IMR-90 (cell line): Measurements from ENCODE around the gene PRKCB. TPM values are rescaled to one million over a fixed set of nuclear protein-coding genes. Genes with fewer than 3 reads are reported as not detected.

ENCODE experiments used
- ATAC-seq: fragments of 200-7000 bp; cut with Tn5 transposase; 2 replicates; pipeline ENCODE4 v1.9.1; 2020; ENCODE audit warnings: low read depth, mild to moderate bottlenecking, moderate library complexity
- BruUV-seq: library from RNA; stranded (reverse); fragments of 400-500 nt; replicated peaks from 2 replicates; lab custom pipeline; 2021; lab: Mats Ljungman, UMichigan
- CTCF ChIA-PET: fragments of 300-600 bp; formaldehyde crosslinking; extraction: SDS; loops from one replicate; lab custom pipeline; 2021; ENCODE audit warnings: antibody characterized with exemption; lab: Yijun Ruan, JAX
- POLR2A ChIA-PET: fragments of 300-600 bp; sonication (Branson Sonifier 250); formaldehyde crosslinking; loops from one replicate; lab custom pipeline; 2022; ENCODE audit warnings: antibody characterized with exemption; ENCODE audit not compliant: unreplicated experiment; lab: Charles Lee
- DNase-seq: peaks from one replicate; pipeline ENCODE4 v3.0.0; 2013
- H2AFZ ChIP-seq: replicated peaks from 2 replicates; pipeline ENCODE3; 2013; ENCODE audit warnings: low read length, mild to moderate bottlenecking; ENCODE audit not compliant: poor library complexity
- H2AK5ac ChIP-seq: 2 replicates; pipeline ENCODE4 v1.6.1; 2013; ENCODE audit warnings: low read depth, low read length, inconsistent platforms
- H2AK9ac ChIP-seq: replicated peaks from 2 replicates; pipeline ENCODE3; 2013; ENCODE audit warnings: mild to moderate bottlenecking, low read depth, low read length, moderate library complexity; ENCODE audit not compliant: poor library complexity
- H2BK120ac ChIP-seq: 2 replicates; pipeline ENCODE4 v1.6.1; 2013; ENCODE audit warnings: low read depth, low read length, inconsistent platforms
- H2BK15ac ChIP-seq: 3 replicates; pipeline ENCODE4 v1.6.1; 2013; ENCODE audit warnings: low read depth, low read length, inconsistent platforms
- H2BK20ac ChIP-seq: 2 replicates; pipeline ENCODE4 v1.6.1; 2013; ENCODE audit warnings: low read depth, mild to moderate bottlenecking, inconsistent platforms, low read length, moderate library complexity
- H2BK5ac ChIP-seq: 2 replicates; pipeline ENCODE4 v1.6.1; 2013; ENCODE audit warnings: mild to moderate bottlenecking, low read depth, low read length, inconsistent platforms; ENCODE audit not compliant: poor library complexity, severe bottlenecking
- H3K14ac ChIP-seq: replicated peaks from 2 replicates; pipeline ENCODE4 v1.6.1; 2013; ENCODE audit warnings: low read depth, low read length, inconsistent platforms
- H3K18ac ChIP-seq: 2 replicates; pipeline ENCODE4 v1.6.1; 2013; ENCODE audit warnings: low read depth, low read length, control low read depth
- H3K23ac ChIP-seq: 2 replicates; pipeline ENCODE4 v1.6.1; 2013; ENCODE audit warnings: low read depth, low read length, inconsistent platforms
- H3K27ac ChIP-seq: 2 replicates; pipeline ENCODE4 v1.5.1; 2013; ENCODE audit warnings: mild to moderate bottlenecking, control low read depth, low read length; ENCODE audit not compliant: insufficient read depth
- H3K27me3 ChIP-seq: 2 replicates; pipeline ENCODE4 v1.6.1; 2013; ENCODE audit warnings: low read length; ENCODE audit not compliant: control insufficient read depth, insufficient read depth
- H3K36me3 ChIP-seq: 2 replicates; pipeline ENCODE4 v1.6.1; 2013; ENCODE audit warnings: low read length, mixed read lengths; ENCODE audit not compliant: control insufficient read depth, insufficient read depth
- H3K4ac ChIP-seq: 2 replicates; pipeline ENCODE4 v1.6.1; 2013; ENCODE audit warnings: low read depth, low read length, inconsistent platforms
- H3K4me1 ChIP-seq: 2 replicates; pipeline ENCODE4 v1.6.1; 2013; ENCODE audit warnings: low read length, mixed read lengths; ENCODE audit not compliant: control insufficient read depth, insufficient read depth
- H3K4me2 ChIP-seq: 2 replicates; pipeline ENCODE4 v1.6.1; 2013; ENCODE audit warnings: low read depth, mild to moderate bottlenecking, control low read depth, low read length, moderate library complexity
- H3K4me3 ChIP-seq: 2 replicates; pipeline ENCODE4 v1.5.1; 2013; ENCODE audit warnings: low read depth, mild to moderate bottlenecking, control low read depth, low read length, moderate library complexity; ENCODE audit not compliant: insufficient read depth
- H3K56ac ChIP-seq: 2 replicates; pipeline ENCODE4 v1.6.1; 2013; ENCODE audit warnings: low read length, inconsistent platforms; ENCODE audit not compliant: insufficient read depth; ENCODE audit errors: extremely low read depth
- H3K79me1 ChIP-seq, 2 experiments: 2 replicates each; pipeline ENCODE4 v1.6.1; 2013; ENCODE audit warnings: low read length in 2 of 2, inconsistent platforms in 1 of 2, low read depth in 1 of 2
- H3K9ac ChIP-seq: 2 replicates; pipeline ENCODE4 v1.6.1; 2013; ENCODE audit warnings: low read depth, low read length, control low read depth
- H3K9me1 ChIP-seq: 2 replicates; pipeline ENCODE4 v1.6.1; 2013; ENCODE audit warnings: low read length, inconsistent platforms; ENCODE audit not compliant: insufficient read depth
- H3K9me3 ChIP-seq: 2 replicates; pipeline ENCODE4 v1.6.1; 2013; ENCODE audit warnings: low read length; ENCODE audit not compliant: control insufficient read depth, insufficient read depth
- H4K20me1 ChIP-seq: 2 replicates; pipeline ENCODE4 v1.6.1; 2013; ENCODE audit warnings: low read length, inconsistent platforms; ENCODE audit not compliant: insufficient read depth
- H4K5ac ChIP-seq: 2 replicates; pipeline ENCODE4 v1.6.1; 2013; ENCODE audit warnings: mild to moderate bottlenecking, low read depth, low read length, control low read depth
- H4K8ac ChIP-seq, 2 experiments: 2 replicates each; pipeline ENCODE4 v1.6.1; 2013; ENCODE audit warnings: low read depth in 2 of 2, low read length in 2 of 2, control low read depth in 1 of 2, inconsistent platforms in 1 of 2
- H4K91ac ChIP-seq: 2 replicates; pipeline ENCODE4 v1.6.1; 2013; ENCODE audit warnings: low read depth, low read length, inconsistent platforms; ENCODE audit not compliant: insufficient read depth
- CEBPB ChIP-seq: IDR thresholded peaks from 2 replicates; pipeline ENCODE4 v1.6.1; 2012; ENCODE audit warnings: low read depth, low read length, improper control_type of control experiment
- MAFK ChIP-seq: IDR thresholded peaks from 2 replicates; pipeline ENCODE4 v1.6.1; 2012; ENCODE audit warnings: low read depth, low read length, improper control_type of control experiment
- MXI1 ChIP-seq: IDR thresholded peaks from 2 replicates; pipeline ENCODE4 v1.6.1; 2012; ENCODE audit warnings: low read depth, mild to moderate bottlenecking, low read length, moderate library complexity, borderline replicate concordance
- NFE2L2 ChIP-seq: fragments of 150-350 bp; IDR thresholded peaks from 2 replicates; pipeline ENCODE4 v1.6.1; 2016; ENCODE audit warnings: low read depth, mild to moderate bottlenecking, low read length
- POLR2A ChIP-seq: IDR thresholded peaks from 2 replicates; pipeline ENCODE4 v1.6.1; 2012; ENCODE audit warnings: mild to moderate bottlenecking, low read depth, low read length
- RAD21 ChIP-seq: IDR thresholded peaks from 2 replicates; pipeline ENCODE4 v1.6.1; 2012; ENCODE audit warnings: low read length, improper control_type of control experiment
- RCOR1 ChIP-seq: IDR thresholded peaks from 2 replicates; pipeline ENCODE4 v1.6.1; 2012; ENCODE audit warnings: mild to moderate bottlenecking, low read length, improper control_type of control experiment; ENCODE audit not compliant: insufficient replicate concordance
- WGBS, 2 experiments: methylation state at CpG; one replicate each; pipeline versions ENCODE4 v1.1.5 to v1.1.7; 2013; ENCODE audit warnings: missing lambda C conversion rate in 2 of 2; ENCODE audit not compliant: insufficient read length in 1 of 2; ENCODE audit errors: extremely low coverage in 2 of 2; 5-methylcytosine and 5-hydroxymethylcytosine counted together
- dilution Hi-C: fragments of 300-500 bp; cut with HindIII; formaldehyde crosslinking; loops from one replicate; pipeline ENCODE4 v1.14.3; 2018; ENCODE audit warnings: low sequenced_read_pairs; ENCODE audit not compliant: unreplicated experiment
- in situ Hi-C: fragments of 300-500 bp; cut with MboI; formaldehyde crosslinking; loops from 3 replicates; pipeline ENCODE4 v1.14.3; 2019; ENCODE audit warnings: low sequenced_read_pairs, inconsistent platforms, mixed read lengths
- intact Hi-C: fragments of 100-400 bp; cut with micrococcal nuclease; formaldehyde crosslinking; loops from 2 replicates; pipeline ENCODE4 v1.10.0; 2022
- polyA plus RNA-seq, 3 experiments: library from polyadenylated mRNA; depleted of rRNA; stranded (reverse); fragments of >200 nt; gene quantifications; 2 replicates each; pipeline ENCODE4 v1.2.3, GENCODE V29; 2012; ENCODE audit warnings: low replicate concordance in 1 of 3
- total RNA-seq: library from RNA; depleted of rRNA; stranded (reverse); fragments of >200 nt; gene quantifications from 2 replicates; pipeline ENCODE4 v1.2.3, GENCODE V29; 2012
- TF ChIP-seq, protein P1 (sequence below): fragments of 150-350 bp; IDR thresholded peaks from 2 replicates; pipeline ENCODE4 v1.6.1; 2017; ENCODE audit warnings: mild to moderate bottlenecking, antibody characterized with exemption, low read length, low read depth

The PRKCB gene
- total and polyA plus RNA-seq, 2 of the 4 experiments (the other 2 are of a cell fraction): under 0.01 TPM; not detected in 1

DNA sequence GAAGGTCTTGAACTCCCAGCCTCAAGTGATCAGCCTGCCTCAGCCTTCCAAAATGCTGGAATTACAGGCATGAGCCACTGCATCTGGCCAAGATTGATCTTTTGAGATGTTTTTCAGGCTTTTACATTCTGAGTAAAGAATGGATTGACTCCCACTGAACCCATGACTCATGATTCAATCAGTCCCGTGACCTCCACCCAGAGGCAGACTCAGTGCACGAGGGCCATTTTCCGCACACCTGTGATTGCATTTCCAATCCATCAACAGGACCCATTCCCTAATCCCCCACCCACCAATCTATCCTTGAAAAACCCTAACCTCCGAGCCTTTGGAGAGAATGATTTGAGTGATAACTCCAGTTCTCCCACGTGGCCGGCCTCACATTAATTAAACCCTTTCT lies 40.4 kb upstream of the PRKCB start:
- Histone ChIP-seq H3K56ac (no peak overlapping the region), H4K5ac (no peak overlapping the region), H3K4me3 (no peak overlapping the region), H2AFZ (no peak overlapping the region), H3K9me3 (no peaks in the 10 kb centered on the region), H2BK15ac (no peak overlapping the region), H3K4me1 (no peaks in the 10 kb centered on the region), H3K9ac (no peak overlapping the region), H3K27me3 (no peaks in the 10 kb centered on the region), H3K79me1 (no peaks in the 10 kb centered on the region), H3K36me3 (no peaks in the 10 kb centered on the region), H2BK20ac (no peak overlapping the region), H2BK5ac (no peak overlapping the region), H3K27ac (no peak overlapping the region), H2AK9ac (no peak overlapping the region), H4K91ac (no peak overlapping the region), H3K4me2 (no peak overlapping the region), H3K23ac (no peak overlapping the region), H4K20me1 (no peaks in the 10 kb centered on the region), H3K18ac (no peak overlapping the region), H3K14ac (no peak overlapping the region), H3K4ac (no peak overlapping the region), H3K9me1 (no peaks in the 10 kb centered on the region), H2AK5ac (no peak overlapping the region), H2BK120ac (no peak overlapping the region), H4K8ac (no peak overlapping the region)
- WGBS, 2 experiments: no CpG with 5 or more reads among the region's 6 CpGs
- ChIA-PET CTCF (no interaction called here), POLR2A (no interaction called here)
- dilution Hi-C loops (no loop called here), intact Hi-C loops (no loop called here), in situ Hi-C loops (no loop called here)
- no peak for ATAC-seq
- no peak for TF ChIP-seq CEBPB
- TF ChIP-seq, protein P1, sequence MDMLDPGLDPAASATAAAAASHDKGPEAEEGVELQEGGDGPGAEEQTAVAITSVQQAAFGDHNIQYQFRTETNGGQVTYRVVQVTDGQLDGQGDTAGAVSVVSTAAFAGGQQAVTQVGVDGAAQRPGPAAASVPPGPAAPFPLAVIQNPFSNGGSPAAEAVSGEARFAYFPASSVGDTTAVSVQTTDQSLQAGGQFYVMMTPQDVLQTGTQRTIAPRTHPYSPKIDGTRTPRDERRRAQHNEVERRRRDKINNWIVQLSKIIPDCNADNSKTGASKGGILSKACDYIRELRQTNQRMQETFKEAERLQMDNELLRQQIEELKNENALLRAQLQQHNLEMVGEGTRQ: no peak
- TF ChIP-seq NFE2L2: no peak
- no peak for TF ChIP-seq MXI1
- no peak for TF ChIP-seq POLR2A
- no peak for TF ChIP-seq MAFK
- no peak for TF ChIP-seq RAD21
- no peak for TF ChIP-seq RCOR1
- BruUV-seq: no TSS peak
- no peak for DNase-seq
